Measurements from ENCODE around the gene TBXA2R.

GRCh38 chr19:3593156-3593555 lies 13.5 kb downstream of the TBXA2R start:
- TF ChIP-seq CTCF (IDR thresholded peaks at IDR 0.05) (no peak), POLR2AphosphoS5 (IDR thresholded peaks at IDR 0.05) (no peak), POLR2A (IDR thresholded peaks at IDR 0.05) (no peak), EP300 (IDR thresholded peaks at IDR 0.05) (no peak)

Measured in suprapubic skin (tissue), 4 donors.